ENCODE results near the gene KDM5D.

DNA sequence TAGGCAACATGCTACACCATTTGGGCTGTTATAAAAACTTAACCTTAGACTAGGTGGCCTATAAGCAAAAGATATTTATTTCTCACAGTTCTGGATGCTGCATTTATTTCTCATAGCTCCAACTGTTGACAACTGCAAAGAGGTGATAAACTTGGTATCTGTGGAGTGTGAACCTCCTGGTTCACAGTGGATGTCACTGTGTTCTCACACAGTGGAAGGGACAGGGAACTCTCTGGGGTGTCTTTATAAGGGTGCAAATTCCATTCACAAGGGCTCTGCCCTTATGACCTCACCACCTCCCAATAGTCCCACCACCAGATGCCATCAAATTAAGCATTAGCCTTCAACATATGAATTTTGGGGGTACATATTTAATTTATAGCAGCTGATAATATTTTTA lies 46.0 kb downstream of the KDM5D start:
- TF ChIP-seq, protein P1, sequence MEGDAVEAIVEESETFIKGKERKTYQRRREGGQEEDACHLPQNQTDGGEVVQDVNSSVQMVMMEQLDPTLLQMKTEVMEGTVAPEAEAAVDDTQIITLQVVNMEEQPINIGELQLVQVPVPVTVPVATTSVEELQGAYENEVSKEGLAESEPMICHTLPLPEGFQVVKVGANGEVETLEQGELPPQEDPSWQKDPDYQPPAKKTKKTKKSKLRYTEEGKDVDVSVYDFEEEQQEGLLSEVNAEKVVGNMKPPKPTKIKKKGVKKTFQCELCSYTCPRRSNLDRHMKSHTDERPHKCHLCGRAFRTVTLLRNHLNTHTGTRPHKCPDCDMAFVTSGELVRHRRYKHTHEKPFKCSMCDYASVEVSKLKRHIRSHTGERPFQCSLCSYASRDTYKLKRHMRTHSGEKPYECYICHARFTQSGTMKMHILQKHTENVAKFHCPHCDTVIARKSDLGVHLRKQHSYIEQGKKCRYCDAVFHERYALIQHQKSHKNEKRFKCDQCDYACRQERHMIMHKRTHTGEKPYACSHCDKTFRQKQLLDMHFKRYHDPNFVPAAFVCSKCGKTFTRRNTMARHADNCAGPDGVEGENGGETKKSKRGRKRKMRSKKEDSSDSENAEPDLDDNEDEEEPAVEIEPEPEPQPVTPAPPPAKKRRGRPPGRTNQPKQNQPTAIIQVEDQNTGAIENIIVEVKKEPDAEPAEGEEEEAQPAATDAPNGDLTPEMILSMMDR (IDR thresholded peaks at IDR 0.05 in 4 of 5, conservative IDR thresholded peaks at IDR 0.05 in 1 of 5) = no peak
- no peak for TF ChIP-seq POLR2A (IDR thresholded peaks at IDR 0.05)
